Jurkat, Clone E6-1 (cell line): ENCODE measurements around the gene PRUNE2. TPM values are rescaled to one million over a fixed set of nuclear protein-coding genes. Genes with fewer than 3 reads are reported as not detected.
A peak's percentile ranks its signal among the peaks of the same experiment; 100 is the strongest.
"Not testable (repeated sequence)": the region's sequence is repeated elsewhere in the genome, so short reads cannot be mapped to it uniquely, and the experiment has no call there.

Source experiments
- DNase-seq: peaks from one replicate; pipeline ENCODE4 v3.0.0-alpha.2; 2011; ENCODE audit warnings: low read depth, low spot score
- H3K4me3 ChIP-seq: 2 replicates; pipeline ENCODE4 v1.5.1; 2011; ENCODE audit warnings: mild to moderate bottlenecking, low read length, control low read depth, moderate library complexity
- polyA plus RNA-seq: library from polyadenylated mRNA; unstranded; fragments of >200 nt; gene quantifications from one replicate; pipeline ENCODE4 v1.2.1, GENCODE V29; 2012; ENCODE audit warnings: missing spikeins; ENCODE audit not compliant: insufficient read length, insufficient read depth

Gene PRUNE2
- polyA plus RNA-seq = not detected

DNA sequence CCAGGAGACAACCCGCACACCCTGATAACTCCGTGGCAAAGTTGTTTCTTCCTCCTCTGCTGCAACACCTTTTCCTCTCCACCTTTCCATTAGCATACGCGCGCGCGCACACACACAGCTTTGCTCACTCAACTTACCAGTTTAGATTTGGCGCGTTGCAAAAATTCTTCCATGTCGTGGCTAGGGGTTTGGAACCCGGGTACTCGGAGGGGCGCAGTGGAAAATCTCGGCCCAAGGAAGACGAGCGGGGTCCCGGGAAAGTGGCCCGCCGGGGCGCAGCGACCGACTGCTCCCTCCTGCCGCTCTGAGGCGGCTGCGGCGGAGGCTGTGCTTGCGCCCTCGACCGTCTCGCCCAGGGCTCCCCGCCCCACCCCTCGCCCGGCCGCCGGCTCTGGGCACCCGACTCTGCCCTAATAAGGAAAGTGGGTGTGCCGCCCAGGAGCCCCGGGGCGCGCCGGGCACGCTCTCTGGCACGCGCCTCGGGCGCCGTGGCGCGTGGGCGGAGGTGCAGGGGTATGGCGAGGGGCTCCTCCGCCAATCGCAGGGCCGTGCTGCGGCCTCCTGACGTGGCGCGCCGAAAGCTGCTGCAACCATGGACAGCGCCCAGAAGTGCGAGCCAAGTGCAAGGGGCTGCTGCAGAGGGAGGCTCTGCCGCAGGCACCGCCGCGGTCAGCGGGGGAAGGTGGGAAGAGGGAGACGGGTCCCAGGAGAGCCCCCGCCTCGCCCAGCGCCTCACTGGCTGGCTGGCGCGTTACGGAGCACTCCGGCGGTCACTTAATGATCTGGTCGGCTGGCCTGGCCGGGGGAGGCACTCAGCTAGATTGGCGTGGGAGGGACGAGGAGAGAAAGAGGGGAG, at the start of gene PRUNE2:
PRUNE2 (minus strand) TSS at position 324 of the 856 bp plus-strand sequence; CDS start at position 173, 151 bp downstream.
- peak; percentile 9 for DNase-seq
- no peak within 1 kb of the TSS for H3K4me3 ChIP-seq

- H3K4me3 ChIP-seq, DNase-seq: not testable (repeated sequence)
Measured at GRCh38 chr9:76955406-76955805, 49.5 kb upstream of the PRUNE2 start.

DNA sequence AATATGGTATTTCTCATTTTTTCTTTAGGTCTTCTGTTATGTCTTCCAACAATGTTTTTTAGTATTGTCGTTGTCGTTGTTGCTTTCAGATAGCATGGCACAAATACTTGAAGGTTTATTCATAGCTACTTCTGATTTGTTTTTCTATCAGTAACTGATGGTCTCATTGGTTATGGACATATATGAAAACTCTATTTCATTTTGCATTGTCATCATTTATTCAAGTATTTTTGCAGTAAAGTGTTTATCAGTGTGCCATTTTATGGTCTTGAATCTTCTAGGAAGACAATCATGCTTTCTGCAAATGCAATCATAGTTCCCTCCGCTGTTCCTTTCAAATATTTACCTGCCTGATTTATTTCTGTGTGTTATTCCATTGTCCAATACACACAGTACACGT, 44.0 kb upstream of the PRUNE2 start:
- no peak for DNase-seq

DNA sequence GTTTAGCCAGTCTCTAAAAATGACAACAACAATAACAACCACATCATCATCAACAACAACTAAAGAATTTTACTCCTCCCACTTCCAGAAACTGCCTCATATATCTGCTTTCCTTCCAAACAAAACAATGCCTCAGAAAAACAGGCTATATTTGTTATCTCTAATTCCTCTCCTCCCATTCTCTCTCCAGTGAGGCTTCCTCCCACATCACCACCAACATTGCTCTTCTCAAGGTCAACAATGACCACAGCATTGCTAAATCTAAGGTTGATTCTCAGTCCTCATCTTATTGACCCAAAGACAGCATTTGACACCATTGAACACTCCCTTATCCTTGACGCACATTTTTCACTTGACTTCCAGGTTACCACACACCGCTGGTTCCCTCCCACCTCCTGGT, 38.1 kb upstream of the PRUNE2 start:
- H3K4me3 ChIP-seq = no peak overlapping the region
- no peak for DNase-seq

More for the DNA sequence above, 44.0 kb upstream of the PRUNE2 start:
- H3K4me3 ChIP-seq = no peak overlapping the region

GRCh38 chr9:76943054-76943453, 37.1 kb upstream of the PRUNE2 start:
- no peak overlapping the region for H3K4me3 ChIP-seq
- no peak for DNase-seq

- no peak for DNase-seq
- no peak overlapping the region for H3K4me3 ChIP-seq
Measured at GRCh38 chr9:76932757-76933156, 26.8 kb upstream of the PRUNE2 start.

DNA sequence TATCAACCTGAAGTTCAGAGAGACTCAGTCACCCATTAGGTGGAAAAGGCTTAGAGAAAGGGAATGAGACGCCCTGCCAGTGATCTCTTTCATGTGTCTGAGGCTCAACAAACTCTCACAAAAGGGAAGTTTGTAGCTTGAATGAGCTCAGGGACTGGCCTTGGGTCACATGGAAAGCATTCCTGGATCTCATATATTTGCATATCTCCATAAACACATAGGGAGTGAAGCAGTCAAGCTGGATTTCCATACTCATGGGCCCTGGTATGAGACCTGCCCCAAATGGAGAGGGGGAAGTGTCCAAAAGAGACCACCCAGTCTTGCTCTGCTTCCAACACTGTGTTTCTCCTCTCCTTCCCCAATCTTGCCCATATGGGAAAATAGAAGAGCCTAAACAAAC, 26.4 kb upstream of the PRUNE2 start:
- no peak for DNase-seq
- no peak overlapping the region for H3K4me3 ChIP-seq

GRCh38 chr9:76927540-76928240, 21.8 kb upstream of the PRUNE2 start:
- no peak for DNase-seq
- H3K4me3 ChIP-seq = no peak overlapping the region

- DNase-seq = no peak
- no peak overlapping the region for H3K4me3 ChIP-seq
Measured at GRCh38 chr9:76926846-76927245, 20.9 kb upstream of the PRUNE2 start.

- no peak for DNase-seq
- no peak overlapping the region for H3K4me3 ChIP-seq
Measured at GRCh38 chr9:76926324-76926741, 20.4 kb upstream of the PRUNE2 start.

DNA sequence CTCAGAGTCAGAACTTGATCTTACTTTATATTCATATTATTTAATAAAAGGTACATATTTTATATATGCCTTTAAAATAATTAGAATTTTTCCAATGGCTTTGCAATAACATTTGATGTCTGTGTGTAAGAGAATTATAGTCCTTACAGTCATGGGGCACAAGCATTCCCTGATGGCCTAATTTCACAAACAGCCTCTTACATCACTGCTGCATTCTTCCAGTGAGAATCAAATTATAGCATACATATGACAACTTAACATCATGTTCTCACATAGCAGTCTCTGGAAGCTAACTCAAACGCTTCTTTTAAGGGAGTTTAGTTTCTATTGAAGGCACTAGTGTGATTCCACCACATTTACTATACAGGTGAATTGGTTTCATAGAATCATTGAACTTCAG, 15.3 kb upstream of the PRUNE2 start:
- H3K4me3 ChIP-seq = no peak overlapping the region
- no peak for DNase-seq

GRCh38 chr9:76917299-76917698, 11.4 kb upstream of the PRUNE2 start:
- DNase-seq = no peak
- H3K4me3 ChIP-seq = no peak overlapping the region

DNA sequence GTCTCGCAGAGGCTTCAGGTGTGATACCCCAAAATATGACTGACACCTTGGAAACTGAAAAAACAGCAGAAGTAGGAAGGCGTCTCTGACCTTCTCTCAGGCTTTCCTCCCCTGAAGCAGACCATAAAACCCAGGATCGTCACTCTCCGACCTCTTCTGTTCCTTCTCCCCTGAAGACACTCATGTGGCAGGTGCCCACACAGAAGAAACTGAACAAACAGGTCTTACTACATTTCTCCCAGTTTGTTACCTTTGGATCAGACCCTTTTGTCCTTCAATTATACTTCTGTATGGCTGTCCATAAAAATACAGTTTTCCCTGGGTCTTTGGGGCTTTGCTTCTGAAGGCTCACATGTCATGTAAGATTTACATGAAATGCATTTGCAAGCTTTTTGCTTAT, 10.3 kb upstream of the PRUNE2 start:
- DNase-seq = no peak
- no peak overlapping the region for H3K4me3 ChIP-seq

- H3K4me3 ChIP-seq = no peak overlapping the region
- no peak for DNase-seq
Measured at GRCh38 chr9:76913467-76913866, 7.6 kb upstream of the PRUNE2 start.

GRCh38 chr9:76912636-76913275, 6.8 kb upstream of the PRUNE2 start:
- no peak for DNase-seq
- no peak overlapping the region for H3K4me3 ChIP-seq

DNA sequence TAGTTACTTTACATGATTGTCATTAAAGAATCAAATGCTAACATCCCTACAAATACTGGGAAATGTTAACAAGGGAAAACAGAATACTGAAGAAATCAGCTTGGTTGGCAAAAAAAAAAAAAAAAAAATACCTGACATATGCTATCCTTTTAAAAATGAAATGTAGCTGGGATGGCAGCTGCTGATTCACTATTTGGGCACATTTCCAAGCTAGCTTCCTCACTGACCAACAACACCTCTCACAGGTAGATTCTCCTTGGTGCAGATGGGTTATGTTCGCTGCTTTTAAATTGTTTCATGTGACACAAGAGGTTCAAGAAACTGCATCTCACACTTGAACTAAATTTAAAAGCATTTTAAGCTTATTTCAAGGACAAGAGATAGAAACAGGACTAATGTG, 6.1 kb upstream of the PRUNE2 start:
- DNase-seq = no peak
- H3K4me3 ChIP-seq = no peak overlapping the region

GRCh38 chr9:76910861-76911260, 4.9 kb upstream of the PRUNE2 start:
- DNase-seq = no peak
- no peak overlapping the region for H3K4me3 ChIP-seq

- DNase-seq = no peak
- H3K4me3 ChIP-seq = no peak overlapping the region
Measured at GRCh38 chr9:76906647-76906975, 697 bp upstream of the PRUNE2 start.

GRCh38 chr9:76904661-76905457, 1.1 kb downstream of the PRUNE2 start:
- no peak overlapping the region for H3K4me3 ChIP-seq
- peak; percentile 10 for DNase-seq
